Trophoblast cell (in vitro differentiated cells and primary cell): ENCODE measurements around the gene PDE8A.
"Not testable (repeated sequence)": the region's sequence is repeated elsewhere in the genome, so short reads cannot be mapped to it uniquely, and the experiment has no call there.

Experiments
- DNase-seq, 2 donors: peaks; one replicate each; pipeline ENCODE4 v3.0.0-alpha.2; 2016
- H2AFZ ChIP-seq: 2 replicates; pipeline ENCODE4 v1.6.1; 2013; ENCODE audit warnings: low read length, moderate library complexity, mild to moderate bottlenecking; ENCODE audit not compliant: insufficient read depth, poor library complexity
- H2AK5ac ChIP-seq: 2 replicates; pipeline ENCODE4 v1.6.1; 2013; ENCODE audit warnings: mild to moderate bottlenecking, low read length
- H2BK120ac ChIP-seq: 2 replicates; pipeline ENCODE4 v1.6.1; 2013; ENCODE audit warnings: low read length, mild to moderate bottlenecking, moderate library complexity; ENCODE audit not compliant: insufficient read depth, poor library complexity
- H2BK12ac ChIP-seq: 2 replicates; pipeline ENCODE4 v1.6.1; 2013; ENCODE audit warnings: mild to moderate bottlenecking, low read length, moderate library complexity
- H2BK5ac ChIP-seq: 2 replicates; pipeline ENCODE4 v1.6.1; 2013; ENCODE audit warnings: low read length, low read depth, moderate library complexity, mild to moderate bottlenecking; ENCODE audit not compliant: poor library complexity
- H3K14ac ChIP-seq: 2 replicates; pipeline ENCODE4 v1.6.1; 2013; ENCODE audit warnings: mild to moderate bottlenecking, low read length
- H3K18ac ChIP-seq: 2 replicates; pipeline ENCODE4 v1.6.1; 2013; ENCODE audit warnings: mild to moderate bottlenecking, low read length
- H3K23ac ChIP-seq: 2 replicates; pipeline ENCODE4 v1.6.1; 2013; ENCODE audit warnings: low read length
- H3K27ac ChIP-seq: 2 replicates; pipeline ENCODE4 v1.5.1; 2013; ENCODE audit warnings: low read depth, mild to moderate bottlenecking, inconsistent platforms, low read length, moderate library complexity
- H3K27me3 ChIP-seq: 2 replicates; pipeline ENCODE4 v1.6.1; 2013; ENCODE audit warnings: inconsistent platforms, mild to moderate bottlenecking, low read length, moderate library complexity; ENCODE audit not compliant: insufficient read depth
- H3K36me3 ChIP-seq, 2 experiments: 1 replicate in 1 of 2; 2 replicates in 1 of 2; pipeline ENCODE4 v1.6.1; 2013; ENCODE audit warnings: low read length in 2 of 2, mild to moderate bottlenecking in 2 of 2, moderate library complexity in 1 of 2; ENCODE audit not compliant: insufficient read depth in 2 of 2, control insufficient read depth in 1 of 2
- H3K4ac ChIP-seq: 2 replicates; pipeline ENCODE4 v1.6.1; 2013; ENCODE audit warnings: low read depth, mild to moderate bottlenecking, low read length, moderate library complexity
- H3K4me1 ChIP-seq, 2 experiments: 1 replicate in 1 of 2; 2 replicates in 1 of 2; pipeline ENCODE4 v1.6.1; 2013; ENCODE audit warnings: low read length in 2 of 2, mild to moderate bottlenecking in 2 of 2, moderate library complexity in 1 of 2; ENCODE audit not compliant: insufficient read depth in 2 of 2, control insufficient read depth in 1 of 2
- H3K4me2 ChIP-seq: 2 replicates; pipeline ENCODE4 v1.6.1; 2013; ENCODE audit warnings: inconsistent platforms, mild to moderate bottlenecking, low read length, moderate library complexity
- H3K4me3 ChIP-seq: 2 replicates; pipeline ENCODE4 v1.5.1; 2013; ENCODE audit warnings: mild to moderate bottlenecking, low read depth, low read length, inconsistent platforms
- H3K79me1 ChIP-seq: one replicate; pipeline ENCODE4 v1.6.1; 2013; ENCODE audit warnings: low read length
- H3K79me2 ChIP-seq: 2 replicates; pipeline ENCODE4 v1.6.1; 2013; ENCODE audit warnings: low read length, mild to moderate bottlenecking; ENCODE audit not compliant: control insufficient read depth, insufficient read depth, poor library complexity
- H3K9ac ChIP-seq: 2 replicates; pipeline ENCODE4 v1.6.1; 2013; ENCODE audit warnings: mild to moderate bottlenecking, low read length
- H3K9me3 ChIP-seq: 2 replicates; pipeline ENCODE4 v1.6.1; 2013; ENCODE audit warnings: low read depth, mild to moderate bottlenecking, control low read depth, inconsistent platforms, low read length; ENCODE audit not compliant: insufficient read depth
- H4K12ac ChIP-seq: 2 replicates; pipeline ENCODE4 v1.6.1; 2013; ENCODE audit warnings: low read depth, mild to moderate bottlenecking, low read length, moderate library complexity
- H4K8ac ChIP-seq: 2 replicates; pipeline ENCODE4 v1.6.1; 2013; ENCODE audit warnings: low read depth, mild to moderate bottlenecking, low read length, moderate library complexity
- H4K91ac ChIP-seq: one replicate; pipeline ENCODE4 v1.6.1; 2013; ENCODE audit warnings: low read depth, mild to moderate bottlenecking, low read length, moderate library complexity
- WGBS: extraction: QIAGEN DNeasy Blood & Tissue Kit; methylation state at CpG from one replicate; pipeline ENCODE4 v1.1.7; 2013; ENCODE audit warnings: missing lambda C conversion rate; ENCODE audit not compliant: insufficient read length, insufficient coverage; ENCODE audit errors: extremely low coverage; 5-methylcytosine and 5-hydroxymethylcytosine counted together

The PDE8A gene

GRCh38 chr15:84997214-84997613, 15.6 kb downstream of the PDE8A start:
- not testable (repeated sequence) for H2BK120ac ChIP-seq, H2BK12ac ChIP-seq, H3K27ac ChIP-seq, H3K4me1 ChIP-seq, H3K9me3 ChIP-seq, DNase-seq, H3K4me3 ChIP-seq, H3K14ac ChIP-seq, H3K18ac ChIP-seq, H3K23ac ChIP-seq, H3K9ac ChIP-seq, H2BK5ac ChIP-seq, H2AK5ac ChIP-seq, H3K79me1 ChIP-seq, H3K4me2 ChIP-seq, H3K4ac ChIP-seq, H4K12ac ChIP-seq, H4K91ac ChIP-seq, H3K79me2 ChIP-seq, H4K8ac ChIP-seq, H2AFZ ChIP-seq, H3K36me3 ChIP-seq, H3K27me3 ChIP-seq
- no CpG with 5 or more reads among the region's 3 CpGs for WGBS

DNA sequence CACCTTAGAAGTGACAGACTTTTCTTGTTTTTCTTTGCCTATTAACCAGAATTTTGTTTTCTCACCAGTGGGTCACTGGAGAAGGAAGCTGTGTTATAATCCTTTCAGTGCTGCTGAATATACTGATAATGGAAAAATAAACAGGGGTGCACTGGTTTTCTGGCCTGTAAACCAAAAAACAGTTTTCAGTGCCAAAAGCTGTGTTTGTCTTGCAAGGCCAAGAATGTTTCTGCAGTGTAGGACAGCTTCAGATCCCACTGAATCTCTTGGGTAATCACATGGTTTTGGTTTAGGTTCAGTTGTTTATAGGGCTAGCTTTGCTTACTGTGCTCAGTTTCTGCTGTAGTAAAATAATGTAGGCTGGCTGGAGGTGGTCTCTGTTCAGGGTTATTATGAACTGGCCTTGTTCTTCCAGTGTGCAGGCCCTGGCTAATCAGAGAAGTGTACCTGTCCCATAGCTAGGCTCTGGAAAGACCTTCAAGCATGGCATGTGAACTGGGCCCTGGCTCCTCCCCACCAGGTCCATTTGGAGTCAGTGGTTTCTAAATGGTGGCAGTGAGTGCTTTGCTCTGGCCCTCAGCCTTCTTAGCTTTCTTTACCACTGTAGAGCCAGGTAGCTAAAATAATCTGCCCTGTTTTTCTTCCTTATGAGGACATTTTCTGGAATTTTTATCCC, 18.7 kb downstream of the PDE8A start:
- Histone ChIP-seq H2AK5ac (no peak overlapping the region), H2BK12ac (no peak overlapping the region), H2AFZ (no peak overlapping the region), H2BK5ac (no peak overlapping the region), H3K4me3 (no peak overlapping the region), H3K18ac (no peak overlapping the region), H3K79me2 (no peaks in the 10 kb centered on the region), H4K91ac (no peak overlapping the region), H3K27me3 (no peaks in the 10 kb centered on the region), H3K14ac (no peak overlapping the region), H3K36me3 (no peaks in the 10 kb centered on the region), H4K8ac (no peak overlapping the region), H3K23ac (no peak overlapping the region), H3K79me1 (no peaks in the 10 kb centered on the region), H3K9me3 (no peaks in the 10 kb centered on the region), H3K4ac (no peak overlapping the region), H3K9ac (no peak overlapping the region), H3K4me2 (no peak overlapping the region), H3K27ac (no peak overlapping the region), H3K4me1 (peaks cover 3 to 4% of the 10 kb centered on the region in 2 experiments), H2BK120ac (no peak overlapping the region), H4K12ac (no peak overlapping the region)
- no peak for DNase-seq

GRCh38 chr15:85000937-85001336, 19.3 kb downstream of the PDE8A start:
- Histone ChIP-seq H2AK5ac (no peak overlapping the region), H3K23ac (no peak overlapping the region), H2BK5ac (no peak overlapping the region), H3K9ac (no peak overlapping the region), H3K79me1 (no peaks in the 10 kb centered on the region), H3K14ac (no peak overlapping the region), H3K4me3 (no peak overlapping the region), H3K79me2 (no peaks in the 10 kb centered on the region), H3K27ac (no peak overlapping the region), H3K4ac (no peak overlapping the region), H3K27me3 (no peaks in the 10 kb centered on the region), H3K36me3 (no peaks in the 10 kb centered on the region), H4K8ac (no peak overlapping the region), H2AFZ (no peak overlapping the region), H4K12ac (no peak overlapping the region), H3K4me1 (peaks cover 3 to 4% of the 10 kb centered on the region in 2 experiments), H3K18ac (no peak overlapping the region), H3K9me3 (no peaks in the 10 kb centered on the region), H2BK12ac (no peak overlapping the region), H4K91ac (no peak overlapping the region), H3K4me2 (no peak overlapping the region), H2BK120ac (no peak overlapping the region)
- DNase-seq, result no peak
- WGBS, result no CpG with 5 or more reads among the region's 5 CpGs

GRCh38 chr15:85002517-85002916, 20.9 kb downstream of the PDE8A start:
- Histone ChIP-seq H3K14ac (no peak overlapping the region), H3K9me3 (no peaks in the 10 kb centered on the region), H3K79me2 (no peaks in the 10 kb centered on the region), H4K91ac (no peak overlapping the region), H3K79me1 (no peaks in the 10 kb centered on the region), H3K23ac (no peak overlapping the region), H3K18ac (no peak overlapping the region), H4K8ac (no peak overlapping the region), H3K4me3 (no peak overlapping the region), H2BK120ac (no peak overlapping the region), H2AK5ac (no peak overlapping the region), H3K27me3 (no peaks in the 10 kb centered on the region), H3K27ac (no peak overlapping the region), H3K4me1 (peaks cover 3 to 4% of the 10 kb centered on the region in 2 experiments), H4K12ac (no peak overlapping the region), H2BK12ac (no peak overlapping the region), H3K9ac (no peak overlapping the region), H3K36me3 (no peaks in the 10 kb centered on the region), H3K4ac (no peak overlapping the region), H3K4me2 (no peak overlapping the region), H2BK5ac (no peak overlapping the region), H2AFZ (no peak overlapping the region)
- WGBS, result no CpG with 5 or more reads among the region's 4 CpGs
- no peak for DNase-seq
